DMS 273 treated with DMSO at 0.1 percent for 48 hours (cell line): ENCODE results near the gene GLG1.
"Not testable (repeated sequence)": the region's sequence is repeated elsewhere in the genome, so short reads cannot be mapped to it uniquely, and the experiment has no call there.

Source experiments
- DNase-seq: peaks from one replicate; lab custom pipeline; 2025; lab: John Stamatoyannopoulos, UW

Gene GLG1

DNA sequence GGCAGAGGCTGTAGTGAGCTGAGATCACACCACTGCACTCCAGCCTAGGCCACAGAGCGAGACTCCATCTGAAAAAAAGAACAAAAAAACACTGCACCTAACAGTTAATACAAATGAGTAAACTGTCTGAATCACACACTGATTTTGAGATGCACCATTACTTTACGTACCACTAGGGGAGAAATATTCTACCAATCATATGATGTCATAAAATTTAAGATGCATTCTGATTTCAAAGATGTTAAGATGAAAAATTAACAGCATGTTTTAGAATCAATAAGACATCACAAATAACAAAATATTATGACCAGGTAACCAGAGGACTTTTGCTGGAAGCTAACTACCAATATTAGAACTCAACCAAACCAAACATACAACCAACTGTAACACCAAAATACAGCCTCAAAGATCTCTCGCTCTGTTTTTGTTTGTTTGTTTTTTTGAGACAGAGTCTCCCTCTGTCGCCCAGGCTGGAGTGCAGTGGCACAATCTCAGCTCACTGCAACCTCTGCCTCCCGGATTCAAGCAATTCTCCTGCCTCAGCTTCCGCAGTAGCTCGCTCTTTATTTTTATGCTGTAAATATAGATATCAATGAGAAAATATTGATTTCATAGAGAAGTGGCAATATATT is 31.6 kb downstream of the GLG1 start:
- DNase-seq = no peak

DNA sequence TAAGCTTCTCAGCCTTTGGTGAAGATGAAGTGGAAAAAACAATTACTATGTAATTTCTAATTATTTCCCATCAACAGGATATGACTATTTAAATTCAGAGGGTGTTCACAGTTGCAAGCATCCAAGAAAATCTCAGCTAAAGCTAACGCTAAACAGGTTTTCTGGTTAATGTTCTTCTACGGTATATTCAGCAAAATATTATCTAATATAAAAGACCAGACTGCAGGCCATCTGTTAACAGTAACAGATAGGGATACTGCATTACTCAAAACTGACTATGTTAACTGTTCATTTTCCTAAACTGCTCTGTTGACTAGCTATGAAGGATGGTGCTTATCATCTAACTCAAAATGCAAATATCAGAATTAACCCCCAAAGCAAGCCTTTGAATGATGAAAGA is 32.8 kb downstream of the GLG1 start:
- peak; percentile 23 for DNase-seq

DNA sequence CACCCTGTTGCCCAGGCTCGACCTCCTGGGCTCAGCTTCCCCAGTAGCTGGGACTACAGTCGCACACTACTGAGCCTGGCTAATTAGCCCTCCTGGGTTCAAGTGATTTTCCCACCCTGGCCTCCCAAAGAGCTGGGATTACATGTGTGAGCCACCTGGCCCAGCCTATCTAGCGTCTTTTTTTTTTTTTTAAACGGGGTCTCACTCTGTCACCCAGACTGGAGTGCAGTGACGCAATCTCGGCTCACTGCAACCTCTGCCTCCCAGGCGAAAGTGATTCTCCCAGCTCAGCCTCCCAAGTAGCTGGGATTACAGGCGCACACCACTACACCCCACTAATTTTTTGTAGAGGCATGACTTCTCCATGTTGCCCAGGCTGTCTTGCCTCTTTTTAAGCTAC is 33.3 kb downstream of the GLG1 start:
- DNase-seq = no peak

DNA sequence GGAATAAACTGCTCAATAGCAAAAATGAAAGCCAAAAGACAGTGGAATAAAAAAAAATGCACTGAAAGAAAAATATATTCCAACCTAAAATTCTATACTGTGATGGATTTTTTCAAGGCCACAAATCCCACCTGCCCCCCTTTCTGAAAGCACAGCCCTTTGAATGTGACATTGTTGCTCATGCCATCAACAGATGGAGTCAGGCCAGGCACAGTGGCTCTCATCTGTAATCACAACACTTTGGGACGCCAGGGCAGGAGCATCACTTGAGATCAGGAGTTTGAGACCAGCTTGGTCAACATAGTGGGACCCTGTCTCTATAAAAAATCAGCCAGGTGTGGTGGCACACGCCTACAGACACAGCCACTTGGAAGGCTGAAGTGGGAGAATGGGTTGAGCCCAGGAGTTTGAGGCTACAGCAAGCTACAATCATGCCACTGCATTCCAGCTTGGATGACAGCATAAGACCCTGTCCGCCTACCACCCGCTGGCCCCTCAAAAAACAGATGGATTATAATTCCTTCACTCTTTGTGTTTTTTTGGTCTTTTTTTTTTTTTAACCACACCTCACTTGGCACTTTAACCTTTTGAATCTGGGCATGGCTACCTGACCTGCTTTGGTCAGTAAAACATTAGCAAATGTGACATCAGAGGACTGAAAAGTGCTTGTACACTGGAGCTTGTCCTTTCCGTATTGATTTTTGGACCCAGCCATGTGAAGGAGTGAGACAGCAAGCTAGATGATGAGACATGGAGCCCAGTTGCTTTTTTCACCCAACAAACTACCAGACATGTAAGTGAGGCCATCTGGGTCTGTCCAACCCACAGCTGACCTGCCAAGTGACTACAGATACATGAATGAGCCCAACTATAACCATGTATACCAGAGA is 36.3 kb downstream of the GLG1 start:
- no peak for DNase-seq

DNA sequence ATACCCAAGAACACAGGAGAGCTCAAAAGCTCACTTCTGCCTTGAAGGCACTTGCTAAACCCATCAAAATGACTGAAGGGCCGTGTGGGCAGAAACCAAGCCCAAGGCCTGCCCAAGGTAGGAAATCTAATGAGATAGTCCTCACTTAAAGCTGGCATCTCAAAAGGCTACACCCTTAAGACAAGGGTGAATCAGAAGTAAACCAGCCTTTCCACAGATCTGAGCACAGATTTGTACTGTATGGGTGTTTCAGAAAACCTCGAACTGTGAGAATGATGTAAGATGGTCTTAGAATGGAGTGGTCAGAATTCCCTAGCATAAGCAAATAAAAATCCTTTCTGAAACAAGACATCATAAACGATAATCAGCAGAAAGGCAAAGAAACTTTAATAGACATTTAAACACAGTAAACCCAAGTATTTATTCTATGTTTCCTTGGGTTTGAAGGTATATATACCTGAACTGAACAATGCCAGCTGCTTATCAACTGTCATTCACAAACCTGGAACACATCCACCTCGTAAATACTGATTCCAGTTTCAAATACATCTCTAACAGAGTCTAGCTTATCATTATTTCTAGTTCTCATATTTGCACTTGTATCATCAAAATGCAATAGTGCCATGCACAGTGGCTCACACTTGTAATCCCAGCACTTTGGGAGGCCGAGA is 37.8 kb downstream of the GLG1 start:
- DNase-seq = no peak

DNA sequence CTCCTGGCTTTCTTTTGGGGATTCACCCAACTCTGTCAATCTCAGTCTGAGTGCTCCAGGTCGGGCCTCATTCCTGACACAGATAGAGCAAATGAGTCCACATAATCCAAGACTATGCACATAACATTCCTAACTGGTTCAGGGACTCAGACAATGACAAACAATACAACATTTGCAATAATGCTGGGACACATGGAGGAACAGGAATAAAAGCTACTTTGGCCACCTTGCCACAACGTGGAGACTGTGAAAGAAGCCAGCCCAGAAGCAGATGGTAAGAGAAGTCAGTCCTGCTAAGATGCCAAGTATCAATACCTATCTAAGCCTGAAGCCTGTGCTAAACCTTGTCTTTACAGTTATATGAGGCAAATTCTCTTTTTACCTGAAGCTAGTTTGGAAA is 39.0 kb downstream of the GLG1 start:
- DNase-seq = no peak

DNA sequence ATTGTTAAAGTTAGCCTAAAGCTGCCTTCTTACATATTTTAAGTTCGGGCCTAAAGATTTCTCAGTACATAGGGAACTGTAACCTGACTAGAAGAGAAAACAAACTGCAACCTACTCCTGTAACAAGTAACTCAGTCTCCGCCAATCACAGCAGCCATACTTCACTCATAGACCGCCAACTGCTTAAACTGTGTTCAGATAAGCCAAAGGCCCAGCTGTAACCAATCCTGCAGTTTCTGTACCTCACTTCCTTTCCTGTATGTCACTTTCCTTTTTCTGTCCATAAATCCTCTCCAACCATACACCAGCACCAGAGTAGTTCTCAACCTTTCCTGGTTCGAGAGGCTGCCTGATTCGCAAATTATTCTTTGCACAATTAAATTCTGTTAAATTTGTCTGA is 41.5 kb downstream of the GLG1 start:
- no peak for DNase-seq

DNA sequence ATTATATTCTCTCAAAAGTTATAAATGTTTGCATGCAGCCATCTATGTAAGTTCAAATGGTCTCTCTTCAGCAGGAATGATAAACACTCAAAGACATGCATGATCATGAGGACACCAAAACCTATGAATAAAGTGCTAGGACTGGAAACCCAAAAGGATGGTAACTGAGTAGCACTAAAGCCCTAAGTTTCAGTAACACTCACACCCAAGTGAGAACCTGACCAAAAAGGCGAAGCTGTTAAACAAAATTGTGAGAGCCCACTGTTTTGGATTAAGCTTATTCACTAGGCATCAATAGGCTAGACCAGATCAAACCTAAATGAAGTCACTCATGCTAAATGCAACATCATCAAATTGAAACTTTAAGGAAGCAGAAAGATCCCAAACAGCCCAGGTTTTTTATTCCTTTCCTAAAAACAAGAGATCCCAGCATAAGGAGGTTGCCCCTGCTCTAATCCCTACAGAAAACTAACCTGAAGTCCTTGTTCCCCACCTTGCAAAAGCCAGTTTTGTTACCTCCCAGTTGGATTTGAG is 42.4 kb downstream of the GLG1 start:
- DNase-seq = no peak

DNA sequence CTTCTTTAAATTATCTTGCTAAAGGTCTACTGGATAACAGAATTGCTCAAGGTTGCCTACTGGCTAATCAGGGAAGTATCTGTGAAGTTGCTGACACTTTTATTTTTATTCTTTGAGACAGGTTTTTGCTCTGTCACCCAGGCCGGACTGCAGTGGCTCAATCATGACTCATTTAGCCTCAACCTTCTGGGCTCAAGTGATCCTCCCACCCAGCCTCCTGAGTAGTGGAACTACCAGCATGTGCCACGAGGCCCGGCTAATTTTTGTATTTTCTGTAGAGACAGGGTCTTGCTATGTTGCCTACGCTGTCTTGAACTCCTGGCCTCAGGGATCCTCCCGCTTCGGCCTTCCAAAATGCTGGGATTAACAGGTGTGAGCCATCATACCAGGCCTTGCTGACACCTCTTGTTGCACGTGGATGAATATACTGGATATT is 43.1 kb downstream of the GLG1 start:
- DNase-seq = no peak

DNA sequence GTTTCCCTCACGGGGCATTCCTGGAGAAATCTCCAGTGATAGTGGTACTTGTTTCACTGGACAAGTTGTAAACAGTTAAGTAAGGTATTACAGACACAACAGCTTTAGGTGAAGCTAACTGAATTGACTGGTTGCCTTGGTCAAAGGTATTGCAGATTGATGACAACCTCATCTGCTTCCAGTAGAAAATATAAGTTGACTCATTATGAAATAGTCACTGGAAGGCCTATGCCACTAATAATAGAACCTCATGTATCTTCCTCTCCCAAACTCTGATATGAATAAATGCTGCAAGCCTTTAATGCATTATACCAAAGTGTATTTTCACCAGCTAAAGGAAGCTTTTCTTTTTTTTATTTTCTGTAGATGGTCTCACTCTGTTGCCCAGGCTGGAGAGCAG is 44.8 kb downstream of the GLG1 start:
- DNase-seq = no peak

DNA sequence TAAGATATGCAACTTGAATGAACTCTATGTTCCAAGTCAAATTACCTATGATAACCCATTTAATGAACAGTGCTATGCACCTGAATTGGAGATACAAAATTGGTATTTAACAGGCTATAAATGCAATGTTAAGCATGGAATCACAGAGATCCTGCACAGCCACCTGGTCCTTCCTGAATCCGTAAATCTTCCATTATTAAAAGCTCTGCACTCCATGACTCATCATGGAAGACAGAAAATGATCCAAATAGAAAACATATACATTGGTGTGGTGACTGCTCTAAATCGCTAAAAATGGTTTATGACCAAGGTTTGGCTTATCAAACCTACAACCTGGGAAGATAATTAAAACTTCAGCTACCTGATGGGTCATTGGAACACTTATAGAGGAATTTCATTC is 45.3 kb downstream of the GLG1 start:
- DNase-seq = no peak

DNA sequence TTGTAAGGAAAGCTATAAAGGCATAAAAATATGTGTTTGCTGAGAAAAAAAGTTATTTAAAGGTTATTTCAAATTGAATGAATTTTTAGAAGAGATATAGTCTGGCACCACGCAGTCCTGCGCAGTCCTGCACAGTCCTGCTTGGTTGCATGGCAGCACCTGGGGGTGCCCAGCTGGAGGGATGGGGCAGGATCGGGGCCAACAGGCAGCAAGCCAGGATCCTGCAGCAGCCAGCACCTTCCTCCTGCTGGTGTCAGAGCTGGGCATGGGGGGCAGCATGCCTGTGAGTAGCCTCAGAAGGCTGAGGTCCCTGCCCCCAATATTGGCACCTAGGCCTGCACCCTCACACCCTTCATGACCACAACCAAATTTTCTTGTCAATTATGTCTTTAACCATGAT is 46.0 kb downstream of the GLG1 start:
- peak; percentile 27 for DNase-seq

DNA sequence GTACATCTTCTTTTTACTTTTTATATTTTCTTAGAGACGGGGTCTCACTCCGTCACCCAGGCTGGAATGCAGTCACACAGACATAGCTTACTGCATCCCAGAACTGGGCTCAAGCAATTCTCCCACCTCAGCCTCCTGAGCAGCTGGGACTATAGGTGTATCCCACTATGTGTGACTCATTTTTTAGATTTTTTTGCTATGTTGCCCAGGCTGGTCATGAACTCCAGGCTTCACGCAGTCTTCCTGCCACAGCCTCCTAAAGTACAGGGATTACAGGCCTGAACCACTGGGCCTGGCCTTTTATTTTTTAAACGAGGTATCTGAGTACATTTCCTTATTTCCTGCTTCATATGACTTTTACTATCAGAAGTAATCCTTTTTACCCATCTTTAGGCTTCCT is 48.0 kb downstream of the GLG1 start:
- no peak for DNase-seq

DNA sequence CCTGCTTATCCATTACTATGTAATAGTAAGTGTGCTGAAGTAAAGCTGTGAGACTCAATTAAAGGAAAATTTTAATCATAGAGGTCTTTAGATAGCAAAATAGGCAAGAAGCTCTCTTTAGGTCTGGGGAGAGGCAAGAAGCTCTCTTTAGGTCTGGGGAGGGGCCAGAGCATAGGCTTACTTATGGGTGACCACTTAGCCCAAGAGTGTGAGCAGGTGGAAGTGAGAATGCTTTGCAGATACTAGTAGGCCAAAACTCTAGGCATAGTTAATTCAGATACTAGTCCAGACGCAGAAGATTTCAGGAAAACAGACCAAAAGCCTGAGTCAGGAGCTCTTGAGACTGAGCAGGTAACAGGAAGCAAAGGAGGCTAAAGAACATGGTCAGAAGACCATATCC is 49.6 kb downstream of the GLG1 start:
- DNase-seq = no peak

DNA sequence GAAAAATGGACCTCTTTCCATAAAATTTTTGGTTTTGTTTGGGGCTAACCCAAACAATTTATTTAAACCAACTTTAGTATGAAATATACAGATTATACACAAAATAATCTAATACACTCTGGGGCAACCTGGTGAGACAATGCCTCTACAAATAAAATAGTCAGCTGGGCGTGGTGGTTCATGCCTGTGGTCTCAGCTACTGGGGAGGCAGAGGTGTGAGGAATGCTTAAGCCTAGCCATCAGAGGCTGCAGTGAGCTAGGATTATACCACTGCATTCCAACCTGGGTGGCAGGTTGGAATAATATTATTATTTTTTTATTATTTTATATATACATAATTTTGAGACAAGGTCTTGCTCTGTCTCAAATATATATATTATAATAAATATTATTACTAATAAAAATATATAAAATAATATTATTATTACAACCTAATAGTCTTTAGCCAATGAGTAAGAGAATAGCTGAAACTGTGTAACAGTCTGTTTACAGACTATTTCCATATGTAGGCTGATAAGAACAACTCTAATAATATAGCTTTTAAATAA is 50.5 kb downstream of the GLG1 start:
- no peak for DNase-seq

DNA sequence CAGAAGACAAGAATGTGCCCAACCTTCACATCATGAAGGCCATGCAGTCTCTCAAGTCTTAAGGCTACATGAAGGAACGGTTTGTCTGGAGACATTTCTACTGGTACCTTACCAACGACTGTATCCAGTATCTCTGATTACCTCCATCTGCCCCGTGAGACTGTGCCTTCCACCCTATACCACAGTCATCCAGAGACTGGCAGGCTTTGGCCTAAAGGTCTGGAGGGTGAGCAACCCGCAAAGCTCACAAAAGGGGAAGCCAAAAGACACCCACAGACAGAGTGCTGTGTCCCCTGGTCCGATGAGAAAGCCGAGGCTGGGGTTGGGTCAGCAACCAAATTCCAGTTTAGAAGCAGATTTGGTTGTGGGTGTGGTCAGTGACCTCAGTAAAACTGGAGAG is 54.6 kb downstream of the GLG1 start:
- DNase-seq = not testable (repeated sequence)

DNA sequence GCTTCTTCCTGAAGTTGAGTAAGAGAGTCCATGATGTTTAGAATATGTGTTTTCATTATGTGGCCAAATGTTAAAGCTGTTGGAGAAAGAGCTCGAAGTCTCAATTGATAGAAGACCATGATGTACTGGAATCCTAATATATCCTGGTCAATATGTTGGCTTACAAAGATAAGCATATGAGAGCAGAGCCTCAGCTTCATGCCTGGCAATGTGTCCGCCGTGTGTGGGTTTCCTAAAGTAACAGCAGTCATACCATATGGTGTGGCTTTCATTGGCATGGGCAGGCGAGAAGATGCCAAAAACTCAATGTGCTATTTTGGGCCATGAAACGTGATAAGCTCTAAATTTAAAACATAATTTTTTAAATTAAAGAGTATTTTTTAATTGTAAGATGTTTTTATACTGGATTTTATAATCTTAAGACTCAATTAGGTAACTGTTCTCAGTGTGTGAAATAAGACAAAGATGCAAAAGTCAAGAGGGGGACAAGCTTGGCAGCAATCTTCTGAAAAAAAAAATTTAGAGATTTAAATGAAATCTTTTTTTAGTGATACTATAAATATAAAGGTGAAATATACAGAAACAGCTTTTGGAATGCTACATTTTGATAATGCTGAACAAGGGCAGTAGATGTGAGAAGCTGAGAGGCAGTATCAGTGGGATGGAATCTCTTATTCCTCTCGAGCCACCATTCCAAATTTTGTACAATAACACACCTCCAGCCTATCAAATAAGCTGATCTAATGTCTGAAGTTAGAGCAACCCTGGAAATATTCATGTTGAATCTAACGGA is 56.5 kb downstream of the GLG1 start:
- peak; percentile 51 for DNase-seq

DNA sequence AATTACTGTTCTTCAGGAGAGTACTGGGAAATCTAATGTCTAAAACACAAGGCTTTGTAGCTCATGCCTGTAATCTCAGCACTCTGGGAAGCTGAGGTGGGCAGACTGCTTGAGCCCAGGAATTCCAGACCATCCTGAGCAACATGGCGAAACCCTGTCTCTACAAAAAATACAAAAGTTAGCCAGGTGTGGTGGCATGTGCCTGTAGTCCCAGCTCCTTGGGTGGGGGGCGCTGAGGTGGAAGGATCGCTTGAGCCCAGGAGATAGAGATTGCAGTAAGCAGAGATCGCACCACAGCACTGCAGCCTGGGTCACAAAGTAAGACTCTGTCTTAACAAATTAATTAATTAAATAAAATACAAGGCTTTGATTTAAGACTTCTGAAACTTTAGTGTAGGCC is 60.8 kb downstream of the GLG1 start:
- not testable (repeated sequence) for DNase-seq

DNA sequence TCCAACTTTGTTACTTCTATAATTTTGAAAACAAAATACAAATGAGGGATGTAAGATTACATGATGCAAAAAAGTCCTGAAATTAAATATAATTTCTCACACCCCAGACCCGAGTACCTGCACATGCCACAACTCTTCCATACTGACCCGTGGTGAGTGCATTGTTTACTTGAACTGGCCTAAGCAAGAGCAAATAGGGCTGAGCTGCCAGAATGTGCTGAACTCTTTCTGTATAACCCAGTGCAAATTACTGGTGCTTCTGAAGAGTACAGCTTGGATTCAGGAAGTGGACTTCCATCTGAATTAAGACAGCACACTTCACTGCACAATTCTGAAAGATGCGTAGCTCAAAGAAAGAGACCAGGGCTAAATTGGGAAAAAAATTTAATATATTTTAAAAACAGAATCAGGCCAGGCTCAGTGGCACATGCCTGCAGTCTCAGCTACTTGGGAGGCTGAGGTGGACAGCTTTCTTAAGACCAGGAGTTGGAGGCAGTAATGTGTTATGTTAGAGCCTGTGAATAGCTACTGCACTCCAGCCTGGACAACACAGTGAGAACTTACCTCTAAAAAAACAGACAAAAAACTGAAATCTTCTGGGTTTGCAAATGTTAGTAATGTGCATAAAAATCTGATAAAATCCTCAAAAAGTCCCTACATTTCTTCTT is 63.9 kb downstream of the GLG1 start:
- not testable (repeated sequence) for DNase-seq

DNA sequence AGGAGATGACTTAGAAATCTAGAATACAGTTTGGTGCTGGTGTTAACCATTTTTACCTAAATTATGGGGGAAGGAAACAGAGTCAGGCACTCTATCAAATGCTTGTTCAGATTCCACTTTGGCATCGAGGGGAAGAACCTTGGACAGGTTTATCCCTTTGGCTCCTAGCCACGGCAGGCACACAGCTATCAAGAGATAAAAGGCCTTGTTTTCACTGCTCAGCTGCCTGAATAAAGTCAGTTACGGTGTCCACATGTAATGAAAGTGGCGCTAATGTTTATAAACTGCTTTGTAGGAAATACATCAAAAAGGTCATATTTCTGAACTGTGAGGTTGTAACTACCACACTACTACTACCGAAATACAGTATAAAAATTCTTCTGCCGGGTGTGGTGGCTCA is 66.3 kb downstream of the GLG1 start:
- DNase-seq = not testable (repeated sequence)

DNA sequence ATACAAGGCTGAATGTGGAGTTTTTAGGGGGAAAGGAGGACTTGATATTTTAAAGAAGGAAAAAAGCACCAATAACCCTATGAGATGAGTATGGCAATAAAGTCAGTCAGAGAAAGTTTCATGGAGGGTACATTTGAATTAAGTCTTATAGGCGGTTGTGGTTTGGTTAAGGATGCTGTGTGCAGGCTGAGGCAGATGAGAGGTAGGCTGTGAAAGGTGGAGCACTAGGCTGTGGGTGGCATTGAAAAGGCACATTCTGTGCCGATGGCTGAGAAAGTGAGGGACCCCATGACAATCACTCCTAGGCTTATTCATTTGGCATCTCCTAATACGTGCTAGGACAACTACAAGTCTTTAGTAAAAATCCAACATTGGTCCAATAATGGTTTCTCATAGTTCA is 68.1 kb downstream of the GLG1 start:
- DNase-seq = not testable (repeated sequence)
